WERI-Rb-1 (cell line): ENCODE results near the gene KCNH1.

ENCODE experiments used
- DNase-seq: peaks from one replicate; pipeline ENCODE4 v3.0.0-alpha.2; 2020
- H3K27ac ChIP-seq: fragments of 250-450 bp; sonication (Bioruptor Pico); 2 replicates; pipeline ENCODE4 v1.5.1; 2020; ENCODE audit warnings: mild to moderate bottlenecking, moderate library complexity
- H3K27me3 ChIP-seq: fragments of 250-450 bp; sonication (Bioruptor Pico); 2 replicates; pipeline ENCODE4 v1.5.1; 2021; ENCODE audit warnings: mild to moderate bottlenecking, low read depth, moderate library complexity; ENCODE audit not compliant: insufficient read depth, severe bottlenecking
- H3K36me3 ChIP-seq: fragments of 250-450 bp; sonication (Bioruptor Pico); 2 replicates; pipeline ENCODE4 v1.5.1; 2020; ENCODE audit warnings: mild to moderate bottlenecking, moderate library complexity
- H3K4me3 ChIP-seq: 2 replicates; pipeline ENCODE4 v1.5.1; 2011; ENCODE audit warnings: low read depth, mild to moderate bottlenecking, control low read depth, low read length
- H3K9me3 ChIP-seq: fragments of 250-450 bp; sonication (Bioruptor Pico); 2 replicates; pipeline ENCODE4 v1.5.1; 2021; ENCODE audit warnings: mild to moderate bottlenecking, moderate library complexity; ENCODE audit not compliant: severe bottlenecking
- TF ChIP-seq, protein P1 (sequence below): IDR thresholded peaks from 2 replicates; pipeline ENCODE4 v1.5.1; 2011; ENCODE audit warnings: low read depth, mild to moderate bottlenecking, control low read depth, inconsistent platforms, low read length

The KCNH1 gene

DNA sequence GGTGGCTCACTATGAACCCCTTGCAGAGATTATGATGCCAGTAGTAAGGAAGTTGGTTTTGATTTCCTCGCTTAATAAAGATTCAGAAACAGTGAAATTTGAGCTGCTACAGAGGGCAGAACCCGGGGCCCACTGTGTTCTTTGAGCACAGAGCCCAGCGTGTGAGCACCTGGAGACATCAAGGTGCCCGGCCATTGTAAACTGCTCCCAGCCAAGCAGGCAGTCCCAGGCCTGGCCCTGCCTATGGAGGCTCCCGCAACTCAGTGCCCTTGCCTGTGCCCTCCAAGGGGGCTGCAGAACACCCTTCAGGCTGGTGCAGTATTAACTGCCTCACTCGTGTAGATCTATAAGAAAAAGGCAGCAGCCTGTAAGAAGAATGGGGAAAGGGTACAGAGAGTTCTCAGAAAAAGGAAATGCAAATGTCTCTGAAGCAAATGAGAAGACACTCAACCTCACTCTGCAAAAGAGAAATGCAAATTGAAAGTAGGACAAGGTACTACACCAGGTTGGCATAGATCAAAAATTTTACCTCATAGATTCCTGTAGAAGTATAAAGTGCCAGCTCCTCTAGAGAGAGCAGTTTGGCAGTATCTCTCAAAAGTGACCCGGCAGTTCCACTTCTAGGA, 481.5 kb downstream of the KCNH1 start:
- no peak for DNase-seq
- H3K27me3 ChIP-seq = no peaks in the 10 kb centered on the region
- H3K27ac ChIP-seq = no peak overlapping the region
- H3K4me3 ChIP-seq = no peak overlapping the region
- no peaks in the 10 kb centered on the region for H3K9me3 ChIP-seq
- H3K36me3 ChIP-seq = no peaks in the 10 kb centered on the region
- TF ChIP-seq, protein P1, sequence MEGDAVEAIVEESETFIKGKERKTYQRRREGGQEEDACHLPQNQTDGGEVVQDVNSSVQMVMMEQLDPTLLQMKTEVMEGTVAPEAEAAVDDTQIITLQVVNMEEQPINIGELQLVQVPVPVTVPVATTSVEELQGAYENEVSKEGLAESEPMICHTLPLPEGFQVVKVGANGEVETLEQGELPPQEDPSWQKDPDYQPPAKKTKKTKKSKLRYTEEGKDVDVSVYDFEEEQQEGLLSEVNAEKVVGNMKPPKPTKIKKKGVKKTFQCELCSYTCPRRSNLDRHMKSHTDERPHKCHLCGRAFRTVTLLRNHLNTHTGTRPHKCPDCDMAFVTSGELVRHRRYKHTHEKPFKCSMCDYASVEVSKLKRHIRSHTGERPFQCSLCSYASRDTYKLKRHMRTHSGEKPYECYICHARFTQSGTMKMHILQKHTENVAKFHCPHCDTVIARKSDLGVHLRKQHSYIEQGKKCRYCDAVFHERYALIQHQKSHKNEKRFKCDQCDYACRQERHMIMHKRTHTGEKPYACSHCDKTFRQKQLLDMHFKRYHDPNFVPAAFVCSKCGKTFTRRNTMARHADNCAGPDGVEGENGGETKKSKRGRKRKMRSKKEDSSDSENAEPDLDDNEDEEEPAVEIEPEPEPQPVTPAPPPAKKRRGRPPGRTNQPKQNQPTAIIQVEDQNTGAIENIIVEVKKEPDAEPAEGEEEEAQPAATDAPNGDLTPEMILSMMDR = no peak

DNA sequence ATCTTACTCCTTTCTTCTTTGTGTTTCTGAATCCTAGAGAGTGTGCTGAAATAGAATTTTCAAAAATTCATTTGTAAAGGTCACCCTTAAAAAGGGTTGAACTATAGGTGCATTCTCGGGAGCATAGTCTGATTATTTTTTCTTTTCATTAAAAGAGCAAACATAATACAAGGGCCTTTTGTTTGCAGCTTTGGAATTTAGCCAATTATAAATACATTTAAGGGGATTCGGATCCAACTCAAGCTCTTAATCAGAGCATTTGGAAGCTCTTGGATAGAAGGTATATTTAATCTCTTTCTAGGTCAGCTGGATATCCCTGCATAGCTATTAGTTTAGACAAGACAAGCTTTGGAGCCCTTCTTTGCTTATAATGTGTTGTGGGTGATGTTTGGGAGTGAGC, 483.5 kb downstream of the KCNH1 start:
- H3K9me3 ChIP-seq = no peaks in the 10 kb centered on the region
- no peaks in the 10 kb centered on the region for H3K27me3 ChIP-seq

DNA sequence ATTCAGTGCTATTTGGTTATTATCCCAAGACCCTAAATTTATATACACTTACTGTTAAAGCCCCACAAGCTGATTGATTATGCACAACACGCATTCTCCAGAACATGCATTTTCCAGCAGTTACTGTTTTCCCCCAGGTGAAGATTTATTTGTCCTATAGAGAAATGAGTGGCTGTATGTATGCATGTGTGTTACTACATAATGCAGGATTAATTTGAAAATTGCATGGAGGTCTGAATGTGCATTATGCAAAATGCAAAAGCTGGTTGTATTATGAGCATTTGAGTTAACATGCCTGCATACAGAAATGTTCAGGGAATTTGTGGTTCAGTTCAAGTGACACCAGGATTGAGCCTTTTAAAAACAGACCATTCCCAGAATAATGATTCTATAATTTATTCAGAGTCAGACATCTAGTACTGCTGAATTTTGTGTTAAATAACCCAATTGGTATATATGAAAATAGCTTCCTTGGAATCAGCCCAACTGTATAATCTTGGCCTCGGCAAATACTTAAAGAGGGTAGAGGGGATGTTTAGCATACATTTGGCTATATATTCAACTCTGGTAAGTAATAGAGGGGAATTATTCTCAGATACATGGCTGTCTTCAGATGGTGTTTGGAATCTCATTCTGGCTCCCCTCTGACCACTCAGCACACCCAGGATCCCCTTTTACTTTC, 485.2 kb downstream of the KCNH1 start:
- Histone ChIP-seq H3K36me3 (no peaks in the 10 kb centered on the region), H3K9me3 (no peaks in the 10 kb centered on the region), H3K27me3 (no peaks in the 10 kb centered on the region), H3K27ac (no peak overlapping the region), H3K4me3 (no peak overlapping the region)
- no peak for DNase-seq
- TF ChIP-seq, protein P1 = no peak

More for the DNA sequence above, 483.5 kb downstream of the KCNH1 start:
- H3K27ac ChIP-seq = no peak overlapping the region
- H3K36me3 ChIP-seq = no peaks in the 10 kb centered on the region
- TF ChIP-seq, protein P1 = no peak
- H3K4me3 ChIP-seq = no peak overlapping the region
- no peak for DNase-seq

DNA sequence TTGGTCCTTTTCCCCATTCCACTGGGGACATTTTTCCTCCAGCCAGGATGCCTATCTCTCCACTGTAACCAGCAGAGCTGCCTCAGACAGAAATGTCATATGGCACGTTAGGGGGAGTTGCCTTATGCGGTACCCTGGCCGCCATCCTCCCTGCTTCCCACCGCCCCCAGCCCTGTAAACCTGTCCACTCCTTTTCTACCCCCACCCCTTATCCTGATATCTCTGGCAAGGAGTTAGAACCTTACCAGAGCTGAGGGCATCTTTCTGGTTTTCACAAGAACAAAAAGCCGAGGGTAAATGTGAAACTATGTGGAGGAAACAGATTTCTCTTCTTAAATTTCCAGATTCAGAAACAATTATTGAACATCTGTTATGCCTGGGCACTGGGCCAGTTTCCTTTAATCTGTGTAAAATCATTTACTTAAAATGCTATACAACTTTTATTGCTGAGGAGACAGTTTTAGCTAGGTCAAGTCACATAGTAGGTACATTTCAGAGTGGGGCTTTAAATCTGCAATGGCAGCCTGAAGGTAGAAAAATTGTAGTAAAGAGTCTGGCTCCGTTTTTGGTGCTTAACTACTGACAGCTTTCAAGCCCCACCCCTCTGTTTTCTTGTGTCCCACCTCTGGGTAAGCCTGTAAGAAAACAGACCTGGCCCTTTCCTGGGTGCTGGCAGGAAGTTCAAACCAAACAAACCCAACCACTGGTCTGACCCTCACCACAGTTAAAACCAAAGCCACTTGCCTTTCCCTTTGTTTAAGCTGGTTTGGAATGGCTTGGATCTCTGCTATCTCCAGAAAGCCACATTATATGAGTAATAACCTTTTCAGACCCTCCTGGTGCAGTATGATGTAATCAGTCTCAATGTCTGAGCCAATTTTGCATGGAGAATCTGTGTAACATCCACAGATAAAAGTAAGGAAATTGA, 486.3 kb downstream of the KCNH1 start:
- H3K36me3 ChIP-seq = no peaks in the 10 kb centered on the region
- no peak for DNase-seq
- TF ChIP-seq, protein P1 = no peak
- H3K27me3 ChIP-seq = no peaks in the 10 kb centered on the region
- H3K4me3 ChIP-seq = no peak overlapping the region
- H3K9me3 ChIP-seq = no peaks in the 10 kb centered on the region
- no peak overlapping the region for H3K27ac ChIP-seq

DNA sequence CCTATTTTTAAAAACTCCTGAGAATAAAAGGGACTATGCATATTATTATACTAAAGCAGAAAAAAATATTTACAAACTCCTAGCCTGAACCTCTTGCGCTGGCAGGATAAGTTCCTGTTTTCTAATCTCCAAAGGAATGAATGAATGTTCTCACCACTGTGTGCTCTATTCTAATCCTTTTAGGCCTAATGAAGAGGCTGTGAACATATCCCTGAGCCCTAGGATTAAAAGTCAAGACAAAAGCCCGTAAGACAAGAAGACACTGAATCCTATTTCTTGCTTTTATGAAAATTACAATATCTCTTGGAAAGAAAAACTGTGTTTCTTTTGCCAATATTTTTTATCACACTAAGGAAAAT, 487.7 kb downstream of the KCNH1 start:
- Histone ChIP-seq H3K9me3 (no peaks in the 10 kb centered on the region), H3K27ac (no peak overlapping the region), H3K36me3 (no peaks in the 10 kb centered on the region), H3K27me3 (no peaks in the 10 kb centered on the region), H3K4me3 (no peak overlapping the region)
- TF ChIP-seq, protein P1 = no peak
- no peak for DNase-seq
